ENCODE results near the gene PLPPR3.

The PLPPR3 gene

DNA sequence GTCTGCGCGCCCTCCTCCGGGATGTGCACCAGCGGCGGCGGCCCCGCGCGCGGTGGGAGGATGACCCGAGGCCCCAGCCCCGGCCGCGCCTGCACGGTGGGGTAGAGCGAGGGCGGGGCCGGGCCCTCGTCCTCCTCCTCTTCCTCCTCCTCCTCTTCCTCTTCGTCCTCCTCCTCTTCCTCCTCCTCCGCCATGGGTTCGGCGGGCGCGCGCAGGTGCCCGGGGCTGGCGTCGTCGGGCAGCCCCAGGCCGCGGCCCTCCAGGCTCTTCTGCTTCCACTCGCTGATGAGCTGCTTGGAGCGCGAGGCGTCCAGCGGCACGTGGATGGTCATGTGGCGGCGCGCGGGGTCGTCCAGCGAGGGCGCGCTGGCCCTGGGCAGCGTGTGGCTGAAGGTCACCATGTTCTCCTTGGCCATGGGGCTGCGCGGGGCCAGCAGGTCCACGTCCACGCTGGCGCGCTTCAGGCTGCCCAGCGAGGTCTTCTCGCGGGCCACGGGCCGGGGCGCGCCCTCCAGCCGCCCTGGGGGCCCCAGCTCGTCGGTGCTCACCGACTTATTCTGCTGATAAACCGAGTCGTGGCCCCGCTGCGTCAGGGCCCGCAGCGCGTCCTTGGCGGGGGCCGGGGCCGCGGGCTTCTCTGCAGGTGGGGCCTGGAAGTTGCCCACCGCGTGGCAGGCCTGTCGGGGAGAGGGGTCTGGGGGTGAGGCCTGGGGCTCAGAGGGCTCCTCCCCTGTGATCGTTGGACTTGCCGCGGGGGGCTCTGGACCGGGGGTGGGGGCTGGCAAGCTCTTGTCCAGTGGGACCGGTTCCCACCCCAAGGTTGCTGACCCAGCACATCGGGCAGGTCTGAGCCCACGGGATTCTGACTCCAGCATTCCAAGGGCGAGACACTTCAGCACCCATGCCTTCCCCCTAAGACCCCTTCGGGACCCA, 8.3 kb downstream of the PLPPR3 start:
- TF ChIP-seq, protein P1, sequence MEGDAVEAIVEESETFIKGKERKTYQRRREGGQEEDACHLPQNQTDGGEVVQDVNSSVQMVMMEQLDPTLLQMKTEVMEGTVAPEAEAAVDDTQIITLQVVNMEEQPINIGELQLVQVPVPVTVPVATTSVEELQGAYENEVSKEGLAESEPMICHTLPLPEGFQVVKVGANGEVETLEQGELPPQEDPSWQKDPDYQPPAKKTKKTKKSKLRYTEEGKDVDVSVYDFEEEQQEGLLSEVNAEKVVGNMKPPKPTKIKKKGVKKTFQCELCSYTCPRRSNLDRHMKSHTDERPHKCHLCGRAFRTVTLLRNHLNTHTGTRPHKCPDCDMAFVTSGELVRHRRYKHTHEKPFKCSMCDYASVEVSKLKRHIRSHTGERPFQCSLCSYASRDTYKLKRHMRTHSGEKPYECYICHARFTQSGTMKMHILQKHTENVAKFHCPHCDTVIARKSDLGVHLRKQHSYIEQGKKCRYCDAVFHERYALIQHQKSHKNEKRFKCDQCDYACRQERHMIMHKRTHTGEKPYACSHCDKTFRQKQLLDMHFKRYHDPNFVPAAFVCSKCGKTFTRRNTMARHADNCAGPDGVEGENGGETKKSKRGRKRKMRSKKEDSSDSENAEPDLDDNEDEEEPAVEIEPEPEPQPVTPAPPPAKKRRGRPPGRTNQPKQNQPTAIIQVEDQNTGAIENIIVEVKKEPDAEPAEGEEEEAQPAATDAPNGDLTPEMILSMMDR (IDR thresholded peaks at IDR 0.05; ENCODE audit: insufficient read depth, missing control alignments), result no peak
- DNase-seq (ENCODE audit: insufficient read length, low spot score), result no peak

DNA sequence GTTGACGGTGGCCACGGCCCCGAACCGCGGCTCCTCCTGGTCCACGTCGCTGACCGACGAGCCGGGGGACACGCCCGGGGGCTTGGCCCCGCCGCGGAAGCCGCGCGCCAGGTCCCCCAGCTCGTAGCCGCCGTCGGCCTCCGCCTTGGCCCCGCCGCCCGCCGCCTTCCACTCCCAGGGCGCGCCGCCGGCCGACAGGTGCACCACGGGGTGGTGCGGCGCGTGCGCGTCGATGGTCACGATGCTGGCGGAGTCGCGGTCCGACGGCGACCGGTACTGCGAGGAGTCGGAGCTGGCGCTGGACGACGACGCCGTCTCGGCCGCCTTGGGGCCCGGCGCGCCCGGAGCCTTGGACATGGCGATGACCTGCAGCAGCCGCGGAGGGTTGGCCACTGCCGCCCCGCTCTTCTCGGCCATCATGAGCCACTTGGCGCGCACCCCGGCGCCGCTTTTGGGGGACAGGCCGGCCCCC, 9.0 kb downstream of the PLPPR3 start:
- DNase-seq (ENCODE audit: insufficient read length, low spot score), result no peak
- FAIRE-seq, result no peak
- TF ChIP-seq, protein P1 (IDR thresholded peaks at IDR 0.05; ENCODE audit: insufficient read depth, missing control alignments), result no peak

More for the DNA sequence above, 8.3 kb downstream of the PLPPR3 start:
- FAIRE-seq, result no peak

DNA sequence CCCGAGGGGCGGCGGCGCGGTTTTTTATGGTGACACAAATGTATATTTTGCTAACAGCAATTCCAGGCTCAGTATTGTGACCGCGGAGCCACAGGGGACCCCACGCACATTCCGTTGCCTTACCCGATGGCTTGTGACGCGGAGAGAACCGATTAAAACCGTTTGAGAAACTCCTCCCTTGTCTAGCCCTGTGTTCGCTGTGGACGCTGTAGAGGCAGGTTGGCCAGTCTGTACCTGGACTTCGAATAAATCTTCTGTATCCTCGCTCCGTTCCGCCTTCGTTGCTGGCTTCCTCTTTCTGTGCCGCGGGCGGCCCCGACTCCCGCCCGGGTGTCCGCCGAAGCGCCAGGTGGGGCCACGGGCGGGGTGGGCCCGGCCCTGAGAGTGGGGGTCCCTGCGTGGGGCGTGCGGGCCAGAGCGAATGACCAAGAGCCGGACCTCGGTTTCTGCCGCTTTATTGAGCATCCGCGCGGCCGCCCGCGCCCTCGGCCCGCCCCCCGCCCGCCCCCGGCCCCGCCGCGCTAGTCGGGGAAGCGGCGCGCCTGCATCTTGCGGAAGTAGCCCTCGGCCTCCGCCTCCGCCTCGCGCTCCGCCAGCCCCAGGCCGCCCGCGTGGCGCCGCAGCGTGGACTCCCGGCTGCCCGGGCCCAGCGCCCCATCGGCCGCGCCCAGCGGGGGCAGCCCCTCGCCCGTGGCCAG, 9.6 kb downstream of the PLPPR3 start:
- no peak for DNase-seq (ENCODE audit: insufficient read length, low spot score)
- TF ChIP-seq, protein P1 (IDR thresholded peaks at IDR 0.05; ENCODE audit: insufficient read depth, missing control alignments), result no peak
- FAIRE-seq, result no peak

DNA sequence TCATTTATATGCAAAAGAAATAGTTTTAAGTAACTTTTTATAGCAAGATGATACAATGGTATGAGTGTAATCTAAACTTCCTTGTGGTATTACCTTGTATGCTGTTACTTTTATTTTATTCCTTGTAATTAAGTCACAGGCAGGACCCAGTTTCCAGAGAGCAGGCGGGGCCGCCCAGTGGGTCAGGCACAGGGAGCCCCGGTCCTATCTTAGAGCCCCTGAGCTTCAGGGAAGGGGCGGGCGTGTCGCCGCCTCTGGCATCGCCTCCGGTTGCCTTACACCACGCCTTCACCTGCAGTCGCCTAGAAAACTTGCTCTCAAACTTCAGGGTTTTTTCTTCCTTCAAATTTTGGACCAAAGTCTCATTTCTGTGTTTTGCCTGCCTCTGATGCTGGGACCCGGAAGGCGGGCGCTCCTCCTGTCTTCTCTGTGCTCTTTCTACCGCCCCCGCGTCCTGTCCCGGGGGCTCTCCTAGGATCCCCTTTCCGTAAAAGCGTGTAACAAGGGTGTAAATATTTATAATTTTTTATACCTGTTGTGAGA, 10.2 kb downstream of the PLPPR3 start:
- TF ChIP-seq, protein P1 (IDR thresholded peaks at IDR 0.05; ENCODE audit: insufficient read depth, missing control alignments), result no peak
- FAIRE-seq (no peak), DNase-seq (ENCODE audit: insufficient read length, low spot score) (no peak)

DNA sequence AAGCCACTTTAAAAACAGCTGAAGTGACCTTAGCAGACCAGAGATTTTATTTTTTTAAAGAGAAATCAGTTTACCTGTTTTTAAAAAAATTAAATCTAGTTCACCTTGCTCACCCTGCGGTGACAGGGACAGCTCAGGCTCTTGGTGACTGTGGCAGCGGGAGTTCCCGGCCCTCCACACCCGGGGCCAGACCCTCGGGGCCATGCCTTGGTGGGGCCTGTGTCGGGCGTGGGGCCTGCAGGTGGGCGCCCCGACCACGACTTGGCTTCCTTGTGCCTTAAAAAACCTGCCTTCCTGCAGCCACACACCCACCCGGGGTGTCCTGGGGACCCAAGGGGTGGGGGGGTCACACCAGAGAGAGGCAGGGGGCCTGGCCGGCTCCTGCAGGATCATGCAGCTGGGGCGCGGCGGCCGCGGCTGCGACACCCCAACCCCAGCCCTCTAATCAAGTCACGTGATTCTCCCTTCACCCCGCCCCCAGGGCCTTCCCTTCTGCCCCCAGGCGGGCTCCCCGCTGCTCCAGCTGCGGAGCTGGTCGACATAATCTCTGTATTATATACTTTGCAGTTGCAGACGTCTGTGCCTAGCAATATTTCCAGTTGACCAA, 10.8 kb downstream of the PLPPR3 start:
- DNase-seq (ENCODE audit: insufficient read length, low spot score), result no peak
- no peak for FAIRE-seq
- TF ChIP-seq, protein P1 (IDR thresholded peaks at IDR 0.05; ENCODE audit: insufficient read depth, missing control alignments), result no peak

DNA sequence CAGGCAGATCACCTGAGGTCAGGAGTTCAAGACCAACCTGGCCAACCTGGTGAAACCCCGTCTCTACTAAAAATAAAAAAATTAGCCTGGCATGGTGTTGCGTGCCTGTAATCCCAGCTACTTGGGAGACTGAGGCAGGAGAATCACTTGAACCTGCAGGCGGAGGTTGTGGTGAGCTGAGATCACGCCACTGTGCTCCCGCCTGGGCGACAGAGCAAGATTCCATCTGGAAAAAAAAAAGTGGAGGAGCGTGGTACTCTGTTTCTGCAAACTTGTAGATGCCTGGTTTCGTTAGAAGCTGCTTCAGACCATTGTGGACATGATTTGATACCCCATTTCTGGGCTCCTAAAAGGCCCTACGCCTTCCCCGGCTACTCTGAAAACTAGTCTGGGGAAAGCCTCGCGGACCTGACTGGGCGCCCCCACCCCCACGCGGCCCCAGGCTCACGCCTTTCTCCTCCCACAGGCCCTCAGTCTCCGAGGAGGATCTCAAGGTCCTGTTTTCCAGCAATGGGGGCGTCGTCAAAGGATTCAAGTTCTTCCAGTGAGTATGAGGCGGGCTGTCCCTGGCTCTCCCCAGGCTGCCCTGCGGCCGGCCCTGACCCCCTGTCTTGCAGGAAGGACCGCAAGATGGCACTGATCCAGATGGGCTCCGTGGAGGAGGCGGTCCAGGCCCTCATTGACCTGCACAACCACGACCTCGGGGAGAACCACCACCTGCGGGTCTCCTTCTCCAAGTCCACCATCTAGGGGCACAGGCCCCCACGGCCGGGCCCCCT, 11.5 kb downstream of the PLPPR3 start:
- FAIRE-seq (no peak), DNase-seq (ENCODE audit: insufficient read length, low spot score) (no peak)
- TF ChIP-seq, protein P1 (IDR thresholded peaks at IDR 0.05; ENCODE audit: insufficient read depth, missing control alignments), result no peak

All from D721Med (cell line).